HG02943 (cell line): ENCODE data around the gene OSBP2.
"Not testable (repeated sequence)": the region's sequence is repeated elsewhere in the genome, so short reads cannot be mapped to it uniquely, and the experiment has no call there.

Experiments
- ATAC-seq: cut with Tn5 transposase; IDR thresholded peaks from one replicate; pipeline ENCODE4 v1.9.1; 2021; ENCODE audit warnings: mild to moderate bottlenecking, low read depth, moderate library complexity; ENCODE audit not compliant: unreplicated experiment

OSBP2 gene

GRCh38 chr22:30717331-30717921 lies 22.8 kb downstream of the OSBP2 start:
- no peak for ATAC-seq

GRCh38 chr22:30717952-30718351 lies 23.3 kb downstream of the OSBP2 start:
- ATAC-seq = no peak

GRCh38 chr22:30718491-30718890 lies 23.8 kb downstream of the OSBP2 start:
- ATAC-seq = no peak

DNA sequence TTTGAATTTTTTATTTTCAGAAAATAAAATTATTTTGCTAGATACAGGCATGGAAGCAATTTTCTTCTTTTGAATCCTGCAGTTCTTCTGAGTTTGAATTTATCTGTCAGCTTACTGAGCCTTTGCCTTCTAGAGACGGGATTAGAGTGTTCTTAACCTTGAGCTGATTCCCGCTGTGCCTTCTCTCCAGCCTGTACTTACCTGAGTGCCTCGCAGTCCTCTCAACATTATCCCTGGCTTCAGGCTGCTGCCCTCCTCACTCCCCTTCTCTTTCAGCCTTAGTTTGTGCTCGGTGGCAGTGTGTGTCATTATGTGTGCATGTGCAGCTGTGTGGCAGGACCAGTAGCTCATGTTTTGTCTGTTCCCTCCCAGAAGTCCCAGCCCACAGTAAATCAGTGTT lies 24.3 kb downstream of the OSBP2 start:
- ATAC-seq = no peak

DNA sequence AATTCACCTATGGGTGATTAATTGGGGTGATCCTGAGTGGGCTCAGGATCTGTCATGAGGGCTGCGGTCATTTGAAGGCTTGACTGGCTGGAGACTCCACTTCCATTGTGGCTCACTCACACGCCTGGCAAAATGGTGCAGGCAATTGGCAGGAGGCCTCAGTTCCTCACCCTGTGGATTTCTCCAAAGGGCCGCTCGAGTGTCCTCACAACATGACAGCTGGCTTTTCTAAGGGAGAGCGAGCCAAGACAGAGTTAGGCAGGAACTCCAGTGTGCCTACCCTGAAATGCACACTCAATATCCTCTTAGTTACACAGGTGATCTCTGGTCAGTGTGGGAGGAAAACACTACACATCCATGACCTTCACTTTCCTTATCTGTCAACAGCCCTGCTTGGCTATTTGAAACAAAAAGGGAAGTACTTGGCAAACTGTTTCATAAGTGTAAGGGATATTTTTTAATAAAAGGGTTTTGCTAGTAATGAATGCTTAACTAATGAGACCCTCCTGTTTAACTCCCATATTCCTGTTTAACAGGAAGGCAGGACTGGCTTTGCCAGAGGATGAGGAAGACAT lies 25.7 kb downstream of the OSBP2 start:
- ATAC-seq = no peak

DNA sequence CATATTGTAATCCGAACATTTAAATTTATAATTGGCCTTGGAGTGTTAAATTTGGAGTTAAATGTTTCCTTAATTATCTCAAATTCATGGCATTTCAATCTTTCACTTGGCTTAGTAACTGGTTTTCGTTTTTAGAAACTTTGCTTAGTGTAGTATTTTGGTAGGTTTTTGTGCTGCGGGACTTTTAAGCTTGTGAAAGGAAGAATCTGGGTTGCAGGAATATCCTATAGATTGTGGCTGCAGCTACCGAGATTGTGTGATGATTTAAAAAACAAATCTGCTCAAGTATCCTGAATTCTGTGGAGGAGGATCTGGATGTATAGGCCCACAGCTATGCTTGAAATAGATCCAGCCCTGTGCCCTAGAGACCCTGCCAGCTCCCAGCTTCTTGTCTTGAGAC lies 27.1 kb downstream of the OSBP2 start:
- ATAC-seq = no peak

- ATAC-seq = no peak
Measured at GRCh38 chr22:30728826-30729225, 34.2 kb downstream of the OSBP2 start.

DNA sequence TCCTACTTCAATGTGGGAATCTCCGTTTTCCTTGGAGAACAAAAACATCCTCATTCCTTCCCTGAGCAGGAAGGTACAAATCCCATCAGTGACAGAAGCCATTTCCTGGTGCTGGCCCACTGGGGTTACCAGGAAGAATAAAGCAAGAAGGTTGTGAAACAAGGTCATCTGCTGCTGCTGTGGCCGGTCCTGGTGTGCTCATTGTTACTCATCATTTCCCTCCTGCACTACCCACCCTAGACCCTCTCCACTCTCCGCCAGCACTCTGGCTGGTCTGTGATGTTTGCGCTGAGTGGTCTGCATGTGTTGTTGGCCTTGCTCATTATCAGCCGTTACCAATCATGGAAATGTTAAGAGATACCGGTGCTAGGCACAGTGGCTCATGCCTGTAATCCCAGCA lies 37.0 kb downstream of the OSBP2 start:
- no peak for ATAC-seq

DNA sequence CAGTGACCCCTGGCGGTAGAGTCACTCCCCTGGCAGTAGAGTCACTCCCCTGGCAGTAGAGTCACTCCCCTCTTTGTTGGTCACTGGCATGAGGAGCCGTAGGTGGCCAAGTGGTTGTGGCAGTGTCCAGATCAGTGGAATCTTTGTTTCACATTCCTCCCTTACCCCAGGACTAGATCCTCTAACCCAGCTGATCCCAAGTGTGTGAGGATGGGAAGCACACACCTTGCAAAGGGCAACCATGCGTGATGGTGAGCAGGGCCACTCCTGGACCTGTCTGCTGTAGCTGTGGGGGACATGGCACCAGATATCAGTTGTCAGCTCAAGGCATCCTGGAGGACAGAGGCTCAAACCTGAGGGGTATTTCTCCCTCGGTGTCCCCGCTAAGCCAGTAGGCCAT lies 37.8 kb downstream of the OSBP2 start:
- no peak for ATAC-seq

GRCh38 chr22:30733181-30733631 lies 38.5 kb downstream of the OSBP2 start:
- no peak for ATAC-seq

DNA sequence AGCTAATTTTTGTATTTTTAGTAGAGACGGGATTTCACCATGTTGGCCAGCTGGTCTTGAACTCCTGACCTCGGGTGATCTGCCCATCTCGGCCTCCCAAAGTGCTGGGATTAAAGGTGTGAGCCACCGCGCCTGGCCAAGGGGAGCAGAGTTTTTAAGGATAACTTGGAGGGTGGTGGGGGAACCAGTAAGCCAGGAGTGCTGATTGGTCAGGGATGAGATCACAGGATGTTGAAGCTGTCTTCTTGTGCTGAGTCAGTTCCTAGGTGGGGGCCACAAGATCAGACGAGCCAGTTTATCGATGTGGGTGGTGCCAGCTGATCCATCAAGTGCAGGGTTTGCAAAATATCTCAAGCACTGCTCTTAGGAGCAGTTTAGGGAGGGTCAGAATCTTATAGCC lies 45.3 kb downstream of the OSBP2 start:
- not testable (repeated sequence) for ATAC-seq

GRCh38 chr22:30740511-30740910 lies 45.8 kb downstream of the OSBP2 start:
- not testable (repeated sequence) for ATAC-seq

- no peak for ATAC-seq
Measured at GRCh38 chr22:30742291-30743256, 47.9 kb downstream of the OSBP2 start.

- ATAC-seq = no peak
Measured at GRCh38 chr22:30743257-30744020, 48.8 kb downstream of the OSBP2 start.

DNA sequence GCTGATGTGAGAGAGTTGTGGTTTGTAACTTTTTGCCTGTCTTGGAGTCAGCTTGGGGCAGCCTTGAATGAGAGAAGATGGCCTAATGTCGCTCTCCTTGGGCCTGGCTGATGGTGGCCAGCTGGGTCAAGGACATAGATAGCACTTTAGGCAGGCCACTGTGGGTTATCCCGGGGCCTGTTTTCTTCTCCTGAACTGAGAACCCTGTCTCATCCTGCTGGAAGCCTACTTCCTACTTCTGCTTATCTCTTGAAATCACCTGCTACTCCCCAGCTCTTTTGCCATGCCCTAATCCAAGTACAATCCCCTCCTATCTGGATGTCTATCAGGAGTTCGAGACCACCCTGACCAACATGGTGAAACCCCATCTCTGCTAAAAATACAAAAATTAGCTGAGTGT lies 49.5 kb downstream of the OSBP2 start:
- no peak for ATAC-seq

DNA sequence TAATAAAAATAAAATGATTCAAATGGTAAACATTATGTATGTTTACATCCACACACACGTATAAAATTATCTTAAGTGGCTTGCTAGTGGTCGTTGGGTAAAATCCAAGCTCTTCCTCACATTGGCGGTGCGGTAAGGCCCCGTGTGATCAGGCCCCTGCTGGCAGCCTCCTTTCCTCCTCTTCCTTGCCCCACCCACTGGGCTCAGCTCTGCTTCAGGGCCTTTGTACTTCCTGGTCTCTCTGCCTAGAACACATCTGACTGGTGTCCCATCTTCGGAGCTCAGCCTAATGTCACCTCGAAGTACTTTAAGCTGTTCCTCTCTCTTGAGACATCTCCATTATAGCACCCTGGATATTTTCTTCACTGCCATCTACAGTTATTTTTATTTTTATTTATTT lies 52.8 kb downstream of the OSBP2 start:
- no peak for ATAC-seq

DNA sequence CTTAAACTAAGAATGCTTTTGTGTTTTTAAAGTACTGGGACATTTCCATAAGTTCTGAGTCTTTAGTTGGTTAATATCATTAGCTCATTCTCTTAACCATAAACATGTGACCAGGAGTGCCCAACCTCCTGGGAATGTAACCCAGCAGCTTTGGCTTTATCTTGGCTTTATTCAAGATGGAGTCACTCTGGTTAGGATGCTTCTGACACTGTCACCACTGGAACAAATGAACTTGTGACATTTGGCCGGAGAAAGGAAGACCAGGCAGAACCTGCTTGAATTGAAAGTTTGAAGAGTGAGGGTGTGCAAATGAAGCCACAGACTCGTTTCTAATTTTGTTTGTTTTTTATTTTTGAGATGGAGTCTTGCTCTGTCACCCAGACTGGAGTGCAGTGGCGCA lies 54.6 kb downstream of the OSBP2 start:
- ATAC-seq = no peak

DNA sequence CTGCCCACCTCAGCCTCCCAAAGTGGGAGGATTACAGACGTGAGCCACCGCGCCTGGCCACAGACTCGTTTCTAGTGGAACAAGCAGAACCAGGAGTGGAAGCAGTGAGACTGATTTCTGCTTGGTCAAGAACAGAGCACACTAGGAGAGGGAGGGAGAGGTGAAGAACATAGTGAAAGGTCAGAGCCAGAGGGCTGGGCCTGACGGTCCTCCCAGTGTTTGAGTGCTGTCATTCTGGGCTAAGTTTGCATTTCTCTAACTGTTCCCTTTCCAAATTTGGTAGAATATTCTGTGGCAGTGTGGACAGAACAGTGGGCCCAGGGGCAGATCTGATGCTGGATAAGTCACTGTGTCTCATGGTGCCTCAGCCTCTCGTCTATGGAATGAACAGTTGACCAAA lies 55.2 kb downstream of the OSBP2 start:
- ATAC-seq = no peak

GRCh38 chr22:30751529-30751928 lies 56.9 kb downstream of the OSBP2 start:
- no peak for ATAC-seq

DNA sequence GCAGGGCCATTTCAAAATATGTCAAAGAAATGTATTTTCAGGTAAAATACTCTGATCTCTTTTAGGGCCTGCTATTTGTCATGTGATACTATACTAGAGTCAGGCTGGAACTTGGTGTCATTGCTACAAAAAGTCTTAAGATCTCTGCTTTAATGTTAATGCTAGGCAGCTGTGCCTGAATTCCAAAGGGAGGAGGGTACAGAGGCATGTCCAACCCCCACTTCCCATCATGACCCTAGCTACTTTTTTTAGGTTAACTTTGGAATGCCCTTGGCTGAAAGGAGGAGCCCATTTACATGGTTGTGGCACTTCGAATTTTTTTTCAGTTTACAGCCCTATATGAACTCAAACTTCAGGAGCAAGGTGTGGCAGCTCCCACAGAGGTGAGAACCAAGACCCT lies 58.1 kb downstream of the OSBP2 start:
- no peak for ATAC-seq

GRCh38 chr22:30753701-30754100 lies 59.0 kb downstream of the OSBP2 start:
- no peak for ATAC-seq
